Neuronal stem cell (in vitro differentiated cells): ENCODE data around the gene RAD51B.
A peak's percentile ranks its signal among the peaks of the same experiment; 100 is the strongest.

ENCODE experiments used
- DNase-seq: peaks from one replicate; pipeline ENCODE4 v3.0.0-alpha.2; 2013; ENCODE audit warnings: low spot score
- H2AFZ ChIP-seq: one replicate; pipeline ENCODE4 v1.6.1; 2013; ENCODE audit warnings: mild to moderate bottlenecking, low read length, inconsistent platforms
- H2AK5ac ChIP-seq: 2 replicates; pipeline ENCODE4 v1.6.1; 2013; ENCODE audit warnings: low read depth, mild to moderate bottlenecking, inconsistent platforms, low read length, moderate library complexity, mixed read lengths
- H2BK120ac ChIP-seq: 2 replicates; pipeline ENCODE4 v1.6.1; 2013; ENCODE audit warnings: low read depth, mild to moderate bottlenecking, inconsistent platforms, low read length, moderate library complexity, mixed read lengths
- H2BK12ac ChIP-seq: one replicate; pipeline ENCODE4 v1.6.1; 2013; ENCODE audit warnings: low read length, inconsistent platforms
- H2BK15ac ChIP-seq: 2 replicates; pipeline ENCODE4 v1.6.1; 2013; ENCODE audit warnings: mild to moderate bottlenecking, low read length, inconsistent platforms, mixed read lengths
- H2BK5ac ChIP-seq: one replicate; pipeline ENCODE4 v1.6.1; 2013; ENCODE audit warnings: inconsistent platforms, mild to moderate bottlenecking, low read length, moderate library complexity
- H3K14ac ChIP-seq: one replicate; pipeline ENCODE4 v1.6.1; 2013; ENCODE audit warnings: low read length, inconsistent platforms
- H3K18ac ChIP-seq: 2 replicates; pipeline ENCODE4 v1.6.1; 2013; ENCODE audit warnings: low read length, inconsistent platforms
- H3K23ac ChIP-seq: 2 replicates; pipeline ENCODE4 v1.6.1; 2013; ENCODE audit warnings: low read depth, mild to moderate bottlenecking, mixed read lengths, low read length, inconsistent platforms; ENCODE audit not compliant: poor library complexity
- H3K27ac ChIP-seq: replicated peaks from 3 replicates; pipeline ENCODE4 v1.5.1; 2013; ENCODE audit warnings: low read length, inconsistent platforms
- H3K27me3 ChIP-seq, 3 experiments: 2 replicates each; pipeline ENCODE4 v1.6.1; 2013; ENCODE audit warnings: low read length in 3 of 3, mild to moderate bottlenecking in 2 of 3, inconsistent platforms in 1 of 3, low read depth in 1 of 3, mixed read lengths in 1 of 3, moderate library complexity in 1 of 3; ENCODE audit not compliant: control insufficient read depth in 3 of 3, insufficient read depth in 3 of 3
- H3K36me3 ChIP-seq, 2 donors: replicated peaks in 1 of 2; 2 replicates each; pipeline ENCODE4 v1.6.1; 2013; ENCODE audit warnings: low read length in 2 of 2; ENCODE audit not compliant: control insufficient read depth in 2 of 2, insufficient read depth in 2 of 2
- H3K4ac ChIP-seq: 2 replicates; pipeline ENCODE4 v1.6.1; 2013; ENCODE audit warnings: inconsistent platforms, mild to moderate bottlenecking, low read length, moderate library complexity
- H3K4me1 ChIP-seq, 2 donors: 1 replicate in 1 of 2; 2 replicates in 1 of 2; pipeline ENCODE4 v1.6.1; 2013; ENCODE audit warnings: low read length in 2 of 2, low read depth in 1 of 2; ENCODE audit not compliant: control insufficient read depth in 2 of 2, insufficient read depth in 1 of 2
- H3K4me2 ChIP-seq: one replicate; pipeline ENCODE4 v1.6.1; 2013; ENCODE audit warnings: mild to moderate bottlenecking, low read length, inconsistent platforms; ENCODE audit not compliant: insufficient read depth, poor library complexity, severe bottlenecking
- H3K4me3 ChIP-seq, 2 donors: 2 replicates each; pipeline ENCODE4 v1.5.1; 2013; ENCODE audit warnings: low read length in 2 of 2, mild to moderate bottlenecking in 2 of 2, inconsistent platforms in 1 of 2, moderate library complexity in 1 of 2
- H3K79me1 ChIP-seq: one replicate; pipeline ENCODE4 v1.6.1; 2013; ENCODE audit warnings: low read depth, mild to moderate bottlenecking, inconsistent platforms, low read length, moderate library complexity
- H3K9ac ChIP-seq: one replicate; pipeline ENCODE4 v1.6.1; 2013; ENCODE audit warnings: mild to moderate bottlenecking, low read depth, low read length, inconsistent platforms; ENCODE audit not compliant: poor library complexity
- H3K9me3 ChIP-seq, 2 donors: replicated peaks in 1 of 2; 2 replicates each; pipeline versions ENCODE3 to v1.6.1; 2013; ENCODE audit warnings: low read length in 2 of 2, mild to moderate bottlenecking in 2 of 2, inconsistent platforms in 1 of 2, low read depth in 1 of 2, mixed read lengths in 1 of 2, moderate library complexity in 1 of 2; ENCODE audit not compliant: control insufficient read depth in 2 of 2, insufficient read depth in 1 of 2
- H4K8ac ChIP-seq: one replicate; pipeline ENCODE4 v1.6.1; 2013; ENCODE audit warnings: low read depth, mild to moderate bottlenecking, inconsistent platforms, low read length, moderate library complexity
- H4K91ac ChIP-seq: one replicate; pipeline ENCODE4 v1.6.1; 2013; ENCODE audit warnings: low read length, low read depth, mild to moderate bottlenecking, inconsistent platforms; ENCODE audit not compliant: poor library complexity
- WGBS, 2 donors: extraction: QIAGEN DNeasy Blood & Tissue Kit; methylation state at CpG; one replicate each; pipeline ENCODE4 v1.1.7; 2013; ENCODE audit warnings: missing lambda C conversion rate in 2 of 2, mixed read lengths in 1 of 2; ENCODE audit not compliant: insufficient read length in 2 of 2, insufficient replicate concordance in 1 of 2; ENCODE audit errors: extremely low coverage in 2 of 2; 5-methylcytosine and 5-hydroxymethylcytosine counted together

Gene RAD51B

DNA sequence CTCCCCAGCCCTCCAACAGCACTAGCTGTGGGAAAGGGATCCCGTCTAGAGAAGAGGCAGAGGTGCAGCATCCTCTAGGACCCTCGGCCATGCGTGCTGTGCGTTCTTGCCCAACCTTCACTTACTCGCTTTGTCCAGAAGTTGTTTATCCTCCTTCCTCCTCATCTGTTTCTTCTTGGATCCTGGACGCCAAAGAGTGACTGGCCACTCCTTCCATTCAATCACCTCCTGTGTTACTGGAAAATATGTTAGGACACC lies 832.8 kb downstream of the RAD51B start:
- no peak for DNase-seq
- Histone ChIP-seq H3K23ac (no peak overlapping the region), H3K36me3 (no peaks in the 10 kb centered on the region), H2AFZ (no peak overlapping the region), H2AK5ac (peak overlapping the region; percentile 41), H3K14ac (no peak overlapping the region), H3K79me1 (no peaks in the 10 kb centered on the region), H3K4ac (no peak overlapping the region), H2BK5ac (peak overlapping the region; percentile 4), H2BK12ac (no peak overlapping the region), H3K4me1 (peaks cover 15 to 16% of the 10 kb centered on the region in 2 donors), H3K4me3 (no peak overlapping the region), H3K27me3 (no peaks in the 10 kb centered on the region), H3K18ac (peak overlapping the region; percentile 46), H3K27ac (no peak overlapping the region), H4K91ac (no peak overlapping the region), H3K4me2 (no peak overlapping the region), H3K9me3 (no peaks in the 10 kb centered on the region), H2BK120ac (no peak overlapping the region), H4K8ac (no peak overlapping the region), H3K9ac (no peak overlapping the region), H2BK15ac (no peak overlapping the region)
- no CpG with 5 or more reads among the region's 6 CpGs for WGBS, 2 donors

DNA sequence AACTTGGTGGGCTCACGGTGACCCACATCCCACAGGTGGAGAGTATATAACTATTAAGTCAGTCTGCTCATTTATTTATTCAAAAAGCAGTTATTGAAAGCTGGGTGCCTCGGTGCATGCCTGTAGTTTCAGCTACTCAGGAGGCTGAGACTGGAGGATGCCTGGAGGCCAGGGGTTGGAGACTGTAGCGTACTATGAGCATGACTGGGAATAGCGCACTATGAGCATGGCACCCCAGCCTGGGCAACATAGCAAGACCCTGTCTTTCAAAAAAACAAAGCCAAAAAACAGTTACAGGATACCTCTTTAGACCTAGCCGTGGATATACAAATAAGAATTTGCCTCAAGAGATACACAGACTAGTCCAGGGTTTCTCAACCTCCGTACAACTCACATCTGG lies 833.5 kb downstream of the RAD51B start:
- Histone ChIP-seq H3K79me1 (no peaks in the 10 kb centered on the region), H2BK15ac (no peak overlapping the region), H2BK12ac (no peak overlapping the region), H3K9ac (no peak overlapping the region), H3K9me3 (no peaks in the 10 kb centered on the region), H3K18ac (no peak overlapping the region), H3K14ac (no peak overlapping the region), H3K27me3 (no peaks in the 10 kb centered on the region), H3K23ac (no peak overlapping the region), H4K91ac (no peak overlapping the region), H2BK5ac (no peak overlapping the region), H2AK5ac (no peak overlapping the region), H2BK120ac (no peak overlapping the region), H4K8ac (no peak overlapping the region), H3K36me3 (no peaks in the 10 kb centered on the region), H3K4me3 (no peak overlapping the region), H3K27ac (no peak overlapping the region), H3K4me1 (peaks cover 15 to 16% of the 10 kb centered on the region in 2 donors), H3K4ac (no peak overlapping the region), H3K4me2 (no peak overlapping the region), H2AFZ (no peak overlapping the region)
- no CpG with 5 or more reads among the region's 6 CpGs for WGBS, 2 donors
- no peak for DNase-seq

DNA sequence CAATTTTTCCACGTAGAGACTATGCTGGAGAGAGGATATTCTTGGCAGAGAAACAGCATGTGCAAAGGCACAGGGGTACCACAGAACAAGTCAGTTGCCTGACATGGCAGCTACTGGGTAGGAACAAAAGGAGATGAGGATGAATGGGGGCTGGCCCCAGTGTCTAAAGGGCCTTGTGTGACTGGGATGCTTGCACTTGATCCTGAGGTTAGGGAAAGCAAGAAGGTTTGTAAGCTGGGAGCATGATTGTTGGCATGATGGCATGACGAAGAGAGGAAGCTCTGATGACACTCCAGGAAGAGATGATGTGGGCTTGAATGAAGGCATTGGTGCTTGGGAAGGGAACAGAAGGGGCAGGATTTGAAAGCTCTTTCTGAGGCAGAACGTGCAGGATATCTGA lies 834.2 kb downstream of the RAD51B start:
- no peak overlapping the region for H4K91ac ChIP-seq
- no peak overlapping the region for H2BK12ac ChIP-seq
- H3K4me1 ChIP-seq: peaks cover 20 to 22% of the 10 kb centered on the region in 2 donors
- H3K4ac ChIP-seq: no peak overlapping the region
- no peak overlapping the region for H3K4me3 ChIP-seq
- no peaks in the 10 kb centered on the region for H3K27me3 ChIP-seq
- no peak overlapping the region for H3K9ac ChIP-seq
- H3K14ac ChIP-seq: no peak overlapping the region
- no peaks in the 10 kb centered on the region for H3K9me3 ChIP-seq
- no peak overlapping the region for H2AK5ac ChIP-seq
- H3K36me3 ChIP-seq: no peaks in the 10 kb centered on the region
- no peak overlapping the region for H3K23ac ChIP-seq
- no peak overlapping the region for H2BK120ac ChIP-seq
- no peak overlapping the region for H2BK5ac ChIP-seq
- no peak overlapping the region for H3K4me2 ChIP-seq
- H4K8ac ChIP-seq: no peak overlapping the region
- no peak for DNase-seq
- no peaks in the 10 kb centered on the region for H3K79me1 ChIP-seq
- H3K27ac ChIP-seq: no peak overlapping the region
- WGBS, 2 donors: no CpG with 5 or more reads among the region's 3 CpGs
- no peak overlapping the region for H2BK15ac ChIP-seq
- no peak overlapping the region for H3K18ac ChIP-seq
- H2AFZ ChIP-seq: no peak overlapping the region

DNA sequence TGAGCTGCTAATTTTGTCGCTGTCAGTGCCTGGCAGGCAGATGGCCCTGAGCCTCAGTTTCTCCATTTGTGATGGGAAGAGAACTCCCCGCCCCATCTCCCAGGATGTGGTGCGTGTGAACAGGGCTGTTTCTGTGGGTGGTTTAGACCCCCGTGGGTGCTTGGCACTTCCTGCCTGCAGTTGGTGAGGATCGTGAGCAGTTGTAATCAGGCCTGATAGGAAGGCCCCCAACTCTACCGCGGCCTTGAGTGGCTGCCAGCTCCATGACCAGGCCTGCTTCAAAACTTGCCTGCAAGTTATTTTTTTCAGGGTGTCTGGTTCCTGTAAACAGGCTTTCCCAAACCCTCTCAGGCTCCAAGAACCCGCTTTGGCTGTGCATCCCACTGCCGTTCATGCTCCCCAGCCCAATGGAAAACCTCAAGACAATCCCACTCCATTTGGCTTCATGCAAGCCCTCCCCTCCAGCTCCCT lies 834.9 kb downstream of the RAD51B start:
- Histone ChIP-seq H2BK5ac (peak overlapping the region; percentile 33), H2BK15ac (peak overlapping the region; percentile 32), H3K4ac (peak overlapping the region; percentile 53), H3K4me2 (no peak overlapping the region), H3K18ac (peak overlapping the region; percentile 54), H3K79me1 (no peaks in the 10 kb centered on the region), H3K4me1 (peaks cover 26 to 27% of the 10 kb centered on the region in 2 donors), H2AFZ (no peak overlapping the region), H3K14ac (no peak overlapping the region), H3K27ac (no peak overlapping the region), H2BK120ac (peak overlapping the region; percentile 17), H3K23ac (no peak overlapping the region), H3K27me3 (no peaks in the 10 kb centered on the region), H2BK12ac (peak overlapping the region; percentile 10), H4K8ac (no peak overlapping the region), H4K91ac (no peak overlapping the region), H3K36me3 (no peaks in the 10 kb centered on the region), H3K9ac (no peak overlapping the region), H2AK5ac (peak overlapping the region; percentile 93), H3K9me3 (no peaks in the 10 kb centered on the region), H3K4me3 (no peak overlapping the region)
- DNase-seq: no peak
- no CpG with 5 or more reads among the region's 9 CpGs for WGBS, 2 donors
